Astrocyte of the spinal cord (primary cell): ENCODE measurements around the gene CES4A.

ENCODE experiments used
- DNase-seq: peaks from one replicate; pipeline ENCODE4 v3.0.0; 2011; ENCODE audit warnings: low read depth, low spot score
- H3K4me3 ChIP-seq: 2 replicates; pipeline ENCODE4 v1.5.1; 2011; ENCODE audit warnings: low read depth, mild to moderate bottlenecking, low read length, moderate library complexity
- CTCF ChIP-seq: IDR thresholded peaks from 2 replicates; pipeline ENCODE4 v1.5.1; 2012; ENCODE audit warnings: low read depth, mild to moderate bottlenecking, low read length, inconsistent platforms
- in situ Hi-C: cut with HindIII; loops from 2 replicates; pipeline ENCODE4 v1.10.0; 2017; ENCODE audit warnings: low sequenced_read_pairs

Gene CES4A

GRCh38 chr16:67021321-67021720 is 32.9 kb downstream of the CES4A start:
- in situ Hi-C loops = no loop called here
- H3K4me3 ChIP-seq = no peak overlapping the region
- no peak for DNase-seq
- TF ChIP-seq CTCF = no peak

GRCh38 chr16:67022531-67023214 is 34.3 kb downstream of the CES4A start:
- H3K4me3 ChIP-seq = no peak overlapping the region
- in situ Hi-C loops = no loop called here
- no peak for TF ChIP-seq CTCF
- peak; percentile 14 for DNase-seq

- no peak for DNase-seq
- in situ Hi-C loops = no loop called here
- no peak overlapping the region for H3K4me3 ChIP-seq
- TF ChIP-seq CTCF = no peak
These were observed 35.3 kb downstream of the CES4A start for GRCh38 chr16:67023689-67024088.

- no peak overlapping the region for H3K4me3 ChIP-seq
- no peak for DNase-seq
- no peak for TF ChIP-seq CTCF
- in situ Hi-C loops = no loop called here
These were observed 36.2 kb downstream of the CES4A start for GRCh38 chr16:67024384-67025209.

- no peak overlapping the region for H3K4me3 ChIP-seq
- TF ChIP-seq CTCF = no peak
- no peak for DNase-seq
- in situ Hi-C loops = no loop called here
These were observed 36.8 kb downstream of the CES4A start for GRCh38 chr16:67025210-67025550.

- DNase-seq = no peak
- no peak overlapping the region for H3K4me3 ChIP-seq
- TF ChIP-seq CTCF = no peak
- in situ Hi-C loops = no loop called here
These were observed 38.2 kb downstream of the CES4A start for GRCh38 chr16:67026570-67026969.
